Activated B cell treated with CpG ODN at 0.5 μM for 24 hours (primary cell): ENCODE results near the gene ST6GALNAC3. TPM values are rescaled to one million over a fixed set of nuclear protein-coding genes. Genes with fewer than 3 reads are reported as not detected.

Experiments used
- ATAC-seq: fragments of 200-7000 bp; cut with Tn5 transposase; one replicate; pipeline ENCODE4 v1.10.0; 2021; ENCODE audit warnings: low read depth, mild to moderate bottlenecking, moderate library complexity
- CTCF ChIA-PET: fragments of 350-600 bp; sonication (Branson Sonifier 250); formaldehyde crosslinking; loops from one replicate; lab custom pipeline; 2021; ENCODE audit warnings: antibody characterized with exemption; lab: Charles Lee
- POLR2A ChIA-PET: fragments of 350-600 bp; sonication (Branson Sonifier 250); formaldehyde crosslinking; loops from one replicate; lab custom pipeline; 2021; ENCODE audit warnings: antibody characterized with exemption; lab: Charles Lee
- DNase-seq: peaks from one replicate; pipeline ENCODE4 v3.0.0; 2022
- H3K27ac Mint-ChIP-seq: one replicate; pipeline ENCODE4 v1.8.0; 2020; ENCODE audit warnings: mixed read lengths
- H3K27me3 Mint-ChIP-seq: one replicate; pipeline ENCODE4 v1.8.0; 2021; ENCODE audit warnings: mixed read lengths
- H3K36me3 Mint-ChIP-seq: one replicate; pipeline ENCODE4 v1.8.0; 2021; ENCODE audit warnings: low read depth, mixed read lengths
- H3K4me1 Mint-ChIP-seq: one replicate; pipeline ENCODE4 v1.8.0; 2021; ENCODE audit warnings: mixed read lengths
- H3K4me3 Mint-ChIP-seq: one replicate; pipeline ENCODE4 v1.8.0; 2020; ENCODE audit warnings: mild to moderate bottlenecking, mixed read lengths
- H3K9me3 Mint-ChIP-seq: one replicate; pipeline ENCODE4 v1.8.0; 2020; ENCODE audit warnings: mixed read lengths
- intact Hi-C: fragments of 100-400 bp; cut with micrococcal nuclease; formaldehyde crosslinking; loops from one replicate; pipeline ENCODE4 v1.15.1; 2024
- total RNA-seq: library from RNA; stranded (reverse); gene quantifications from 2 replicates; pipeline ENCODE4 v1.2.3, GENCODE V29; 2022
- TF ChIP-seq, protein P1 (sequence below): fragments of 200-600 bp; IDR thresholded peaks from one replicate; pipeline ENCODE4 v1.8.0; 2022; ENCODE audit warnings: antibody characterized with exemption, mild to moderate bottlenecking

Gene ST6GALNAC3
- total RNA-seq, 1 donor from 2014 or later = 12.6 TPM

DNA sequence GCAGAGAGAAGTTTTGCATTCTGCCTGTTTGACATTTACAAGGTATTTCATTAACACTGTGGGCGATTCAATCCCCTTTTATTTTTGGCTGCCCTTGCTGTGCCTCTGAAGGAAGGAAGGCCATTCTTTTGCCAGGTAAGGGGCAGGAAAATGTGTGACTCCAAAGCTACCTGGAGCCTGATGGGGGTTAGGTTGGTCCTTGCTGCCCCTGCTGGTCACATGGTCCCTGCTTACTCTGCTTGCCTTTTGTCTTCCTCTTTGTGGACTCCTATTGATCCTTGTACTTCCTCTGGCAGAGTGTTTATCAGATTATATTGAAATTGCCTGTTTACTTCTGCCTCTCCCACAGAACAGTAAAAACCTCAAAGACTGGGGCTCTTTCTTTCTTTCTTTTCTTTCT, 65.7 kb downstream of the ST6GALNAC3 start:
- no peaks in the 10 kb centered on the region for H3K36me3 Mint-ChIP-seq
- no peaks in the 10 kb centered on the region for H3K9me3 Mint-ChIP-seq
- intact Hi-C loops = no loop called here
- ATAC-seq (no peak), DNase-seq (no peak)
- H3K27me3 Mint-ChIP-seq = no peaks in the 10 kb centered on the region
- TF ChIP-seq, protein P1, sequence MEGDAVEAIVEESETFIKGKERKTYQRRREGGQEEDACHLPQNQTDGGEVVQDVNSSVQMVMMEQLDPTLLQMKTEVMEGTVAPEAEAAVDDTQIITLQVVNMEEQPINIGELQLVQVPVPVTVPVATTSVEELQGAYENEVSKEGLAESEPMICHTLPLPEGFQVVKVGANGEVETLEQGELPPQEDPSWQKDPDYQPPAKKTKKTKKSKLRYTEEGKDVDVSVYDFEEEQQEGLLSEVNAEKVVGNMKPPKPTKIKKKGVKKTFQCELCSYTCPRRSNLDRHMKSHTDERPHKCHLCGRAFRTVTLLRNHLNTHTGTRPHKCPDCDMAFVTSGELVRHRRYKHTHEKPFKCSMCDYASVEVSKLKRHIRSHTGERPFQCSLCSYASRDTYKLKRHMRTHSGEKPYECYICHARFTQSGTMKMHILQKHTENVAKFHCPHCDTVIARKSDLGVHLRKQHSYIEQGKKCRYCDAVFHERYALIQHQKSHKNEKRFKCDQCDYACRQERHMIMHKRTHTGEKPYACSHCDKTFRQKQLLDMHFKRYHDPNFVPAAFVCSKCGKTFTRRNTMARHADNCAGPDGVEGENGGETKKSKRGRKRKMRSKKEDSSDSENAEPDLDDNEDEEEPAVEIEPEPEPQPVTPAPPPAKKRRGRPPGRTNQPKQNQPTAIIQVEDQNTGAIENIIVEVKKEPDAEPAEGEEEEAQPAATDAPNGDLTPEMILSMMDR = no peak
- H3K4me3 Mint-ChIP-seq = no peak overlapping the region
- POLR2A ChIA-PET = no interaction called here
- CTCF ChIA-PET = interaction anchor here (1.0 kb wide), 1 partner anchor 15 kb away, joined by 3 read pairs; no protein-coding TSS in a partner anchor
- H3K4me1 Mint-ChIP-seq = peaks cover 16% of the 10 kb centered on the region
- H3K27ac Mint-ChIP-seq = no peak overlapping the region

- no peak overlapping the region for H3K27ac Mint-ChIP-seq
- TF ChIP-seq, protein P1 = no peak
- DNase-seq (no peak), ATAC-seq (no peak)
- ChIA-PET POLR2A (no interaction called here), CTCF (no interaction called here)
- intact Hi-C loops = no loop called here
- H3K4me1 Mint-ChIP-seq = peaks cover 5% of the 10 kb centered on the region
- H3K9me3 Mint-ChIP-seq = no peaks in the 10 kb centered on the region
- no peaks in the 10 kb centered on the region for H3K36me3 Mint-ChIP-seq
- H3K27me3 Mint-ChIP-seq = no peaks in the 10 kb centered on the region
- no peak overlapping the region for H3K4me3 Mint-ChIP-seq
These were observed 67.4 kb downstream of the ST6GALNAC3 start for GRCh38 chr1:76141929-76142328.

DNA sequence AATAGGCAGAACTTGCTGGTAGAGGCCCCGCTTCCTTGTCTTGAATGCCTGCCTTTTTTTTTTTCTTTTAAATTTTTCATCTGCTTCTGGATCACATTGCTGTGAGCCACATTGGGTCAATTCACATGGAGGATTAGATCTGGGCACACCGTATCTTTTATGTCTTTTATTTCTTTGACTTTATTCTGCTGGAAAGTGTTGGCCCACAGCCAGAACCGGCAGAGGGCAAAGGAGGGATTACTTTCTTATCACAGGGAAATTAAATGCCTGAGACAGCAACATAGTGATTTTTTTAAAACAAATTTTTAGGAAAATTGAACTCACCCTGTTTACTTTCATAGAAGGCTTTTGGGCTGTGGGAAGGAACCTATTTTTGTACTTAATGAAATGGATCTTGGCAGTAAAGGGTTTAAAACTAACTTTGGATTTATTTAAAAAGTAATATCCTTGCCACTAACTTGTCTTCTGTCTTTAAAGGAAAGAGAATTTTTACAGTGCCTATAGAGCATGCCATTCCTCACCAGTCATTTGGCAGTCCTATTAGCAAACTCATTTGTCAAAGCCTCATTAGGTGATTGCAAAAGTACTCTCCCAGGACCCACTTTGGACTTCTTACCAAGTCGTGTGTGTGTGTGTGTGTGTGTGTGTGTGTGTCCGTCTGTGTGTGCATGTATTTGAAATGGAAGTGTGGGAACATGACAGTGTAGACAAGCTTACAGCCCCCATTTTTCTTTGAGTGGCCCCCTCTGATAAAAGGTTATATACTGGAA, 68.4 kb downstream of the ST6GALNAC3 start:
- no peak overlapping the region for H3K27ac Mint-ChIP-seq
- H3K27me3 Mint-ChIP-seq = no peaks in the 10 kb centered on the region

GRCh38 chr1:76144247-76144646, 69.7 kb downstream of the ST6GALNAC3 start:
- no peaks in the 10 kb centered on the region for H3K36me3 Mint-ChIP-seq
- DNase-seq (no peak), ATAC-seq (no peak)
- no peaks in the 10 kb centered on the region for H3K9me3 Mint-ChIP-seq
- POLR2A ChIA-PET = no interaction called here
- no peak overlapping the region for H3K4me3 Mint-ChIP-seq
- H3K27ac Mint-ChIP-seq = no peak overlapping the region
- TF ChIP-seq, protein P1 = no peak
- peaks cover 2% of the 10 kb centered on the region for H3K4me1 Mint-ChIP-seq
- intact Hi-C loops = no loop called here
- H3K27me3 Mint-ChIP-seq = no peaks in the 10 kb centered on the region
- CTCF ChIA-PET = interaction anchor here (1.4 kb wide), 1 partner anchor 8 kb away, joined by 3 read pairs; no protein-coding TSS in a partner anchor

More for the DNA sequence above, 68.4 kb downstream of the ST6GALNAC3 start:
- intact Hi-C loops = no loop called here
- no peaks in the 10 kb centered on the region for H3K36me3 Mint-ChIP-seq
- H3K4me3 Mint-ChIP-seq = no peak overlapping the region
- CTCF ChIA-PET = no interaction called here
- H3K9me3 Mint-ChIP-seq = no peaks in the 10 kb centered on the region
- ATAC-seq (no peak), DNase-seq (no peak)
- POLR2A ChIA-PET = no interaction called here
- H3K4me1 Mint-ChIP-seq = no peaks in the 10 kb centered on the region
- TF ChIP-seq, protein P1 = no peak

GRCh38 chr1:76145332-76145731, 70.8 kb downstream of the ST6GALNAC3 start:
- H3K27me3 Mint-ChIP-seq = no peaks in the 10 kb centered on the region
- no peak overlapping the region for H3K27ac Mint-ChIP-seq
- no peaks in the 10 kb centered on the region for H3K9me3 Mint-ChIP-seq
- TF ChIP-seq, protein P1 = no peak
- ATAC-seq (no peak), DNase-seq (no peak)
- POLR2A ChIA-PET = no interaction called here
- no peak overlapping the region for H3K4me3 Mint-ChIP-seq
- no peaks in the 10 kb centered on the region for H3K36me3 Mint-ChIP-seq
- CTCF ChIA-PET = interaction anchor here (0.8 to 1.4 kb wide), 2 partner anchors 9 kb away, joined by 3 read pairs; no protein-coding TSS in a partner anchor
- peaks cover 2% of the 10 kb centered on the region for H3K4me1 Mint-ChIP-seq
- intact Hi-C loops = no loop called here
